Chondrocyte (in vitro differentiated cells): ENCODE results near the gene SHROOM1. TPM values are rescaled to one million over a fixed set of nuclear protein-coding genes. Genes with fewer than 3 reads are reported as not detected.
"Not testable (repeated sequence)": the region's sequence is repeated elsewhere in the genome, so short reads cannot be mapped to it uniquely, and the experiment has no call there.

ENCODE experiments used
- DNase-seq: peaks from one replicate; pipeline ENCODE4 v3.0.0; 2021; ENCODE audit warnings: mixed read lengths, low spot score
- H3K27ac Mint-ChIP-seq: one replicate; pipeline ENCODE4 v1.8.0; 2021; ENCODE audit warnings: mild to moderate bottlenecking, moderate library complexity, mixed read lengths; ENCODE audit not compliant: unreplicated experiment
- H3K27me3 Mint-ChIP-seq: 2 replicates; pipeline ENCODE4 v1.8.0; 2021; ENCODE audit warnings: low read depth, mixed read lengths
- H3K36me3 Mint-ChIP-seq: 2 replicates; pipeline ENCODE4 v1.8.0; 2021; ENCODE audit warnings: low read depth, mixed read lengths
- H3K4me1 Mint-ChIP-seq: 2 replicates; pipeline ENCODE4 v1.8.0; 2021; ENCODE audit warnings: low read depth, mild to moderate bottlenecking, mixed read lengths
- H3K4me3 Mint-ChIP-seq: one replicate; pipeline ENCODE4 v1.8.0; 2021; ENCODE audit warnings: mild to moderate bottlenecking, moderate library complexity, mixed read lengths; ENCODE audit not compliant: unreplicated experiment
- H3K9me3 Mint-ChIP-seq: 2 replicates; pipeline ENCODE4 v1.8.0; 2021; ENCODE audit warnings: low read depth, mixed read lengths
- CTCF ChIP-seq: fragments of 200-600 bp; sonication (generic); IDR thresholded peaks from 2 replicates; pipeline ENCODE4 v1.5.0; 2021; ENCODE audit warnings: antibody characterized with exemption, mild to moderate bottlenecking, moderate library complexity
- total RNA-seq: library from RNA; stranded (reverse); gene quantifications from 3 replicates; pipeline ENCODE4 v1.2.1, GENCODE V29; 2021

Gene SHROOM1
- total RNA-seq, 1 donor from 2014 or later: 6.5 TPM

- no peaks in the 10 kb centered on the region for H3K27me3 Mint-ChIP-seq
- DNase-seq: no peak
- peaks cover 3% of the 10 kb centered on the region for H3K4me1 Mint-ChIP-seq
- H3K36me3 Mint-ChIP-seq: no peaks in the 10 kb centered on the region
- no peak overlapping the region for H3K4me3 Mint-ChIP-seq
- H3K27ac Mint-ChIP-seq: no peak overlapping the region
- TF ChIP-seq CTCF: no peak
- no peaks in the 10 kb centered on the region for H3K9me3 Mint-ChIP-seq
These were observed 30.3 kb upstream of the SHROOM1 start for GRCh38 chr5:132860742-132861141.

- TF ChIP-seq CTCF: no peak
- DNase-seq: no peak
- no peak overlapping the region for H3K4me3 Mint-ChIP-seq
These were observed 29.5 kb upstream of the SHROOM1 start for GRCh38 chr5:132859889-132860437.

GRCh38 chr5:132856011-132856410 is 25.6 kb upstream of the SHROOM1 start:
- H3K4me3 Mint-ChIP-seq: no peak overlapping the region
- no peak for TF ChIP-seq CTCF
- no peaks in the 10 kb centered on the region for H3K36me3 Mint-ChIP-seq
- no peaks in the 10 kb centered on the region for H3K9me3 Mint-ChIP-seq
- H3K27ac Mint-ChIP-seq: no peak overlapping the region
- H3K27me3 Mint-ChIP-seq: peaks cover 2% of the 10 kb centered on the region
- DNase-seq: no peak
- no peaks in the 10 kb centered on the region for H3K4me1 Mint-ChIP-seq

More at GRCh38 chr5:132859889-132860437, 29.5 kb upstream of the SHROOM1 start:
- H3K4me1 Mint-ChIP-seq: no peaks in the 10 kb centered on the region
- H3K27me3 Mint-ChIP-seq: peaks cover 2% of the 10 kb centered on the region
- no peak overlapping the region for H3K27ac Mint-ChIP-seq
- H3K9me3 Mint-ChIP-seq: no peaks in the 10 kb centered on the region
- no peaks in the 10 kb centered on the region for H3K36me3 Mint-ChIP-seq

- not testable (repeated sequence) for H3K27me3 Mint-ChIP-seq, H3K36me3 Mint-ChIP-seq, H3K27ac Mint-ChIP-seq, H3K4me3 Mint-ChIP-seq, H3K9me3 Mint-ChIP-seq, DNase-seq, H3K4me1 Mint-ChIP-seq
These were observed 24.5 kb upstream of the SHROOM1 start for GRCh38 chr5:132854992-132855391.

- H3K27me3 Mint-ChIP-seq: peaks cover 2% of the 10 kb centered on the region
- no peaks in the 10 kb centered on the region for H3K9me3 Mint-ChIP-seq
- no peak for DNase-seq
- H3K4me3 Mint-ChIP-seq: no peak overlapping the region
- H3K27ac Mint-ChIP-seq: no peak overlapping the region
- no peaks in the 10 kb centered on the region for H3K36me3 Mint-ChIP-seq
- TF ChIP-seq CTCF: no peak
- no peaks in the 10 kb centered on the region for H3K4me1 Mint-ChIP-seq
These were observed 23.9 kb upstream of the SHROOM1 start for GRCh38 chr5:132854301-132854700.

- no peak for DNase-seq
- Mint-ChIP-seq H3K4me1 (no peaks in the 10 kb centered on the region), H3K27me3 (peaks cover 2% of the 10 kb centered on the region), H3K27ac (no peak overlapping the region), H3K4me3 (no peak overlapping the region), H3K36me3 (no peaks in the 10 kb centered on the region), H3K9me3 (no peaks in the 10 kb centered on the region)
- no peak for TF ChIP-seq CTCF
These were observed 23.3 kb upstream of the SHROOM1 start for GRCh38 chr5:132853790-132854189.
